ENCODE measurements around the gene SLC6A17.

The SLC6A17 gene

DNA sequence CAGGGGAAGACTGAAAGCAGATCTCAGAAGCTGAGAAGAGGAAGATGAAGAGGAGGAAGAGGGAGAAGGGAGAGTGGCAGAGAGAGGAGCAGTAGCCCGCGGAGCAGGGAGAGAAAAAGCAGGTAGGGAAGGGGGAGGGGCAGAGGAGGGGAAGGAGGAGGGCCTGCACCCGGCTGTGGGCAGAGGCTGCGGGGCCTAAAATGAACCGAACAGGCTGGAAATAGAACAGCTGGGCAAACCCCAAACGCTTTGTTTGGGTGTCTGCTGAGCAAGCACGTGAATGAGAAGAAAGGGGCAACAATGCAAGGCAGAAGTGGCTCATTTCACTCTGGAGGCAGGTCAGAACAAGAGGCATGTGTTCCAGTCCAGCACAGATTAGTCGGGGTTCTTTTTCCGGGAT, 93.3 kb downstream of the SLC6A17 start:
- Histone ChIP-seq H3K79me2 (ENCODE audit: low read length) (no peaks in the 10 kb centered on the region), H3K9me2 (replicated peaks; ENCODE audit: insufficient read depth, low read length) (no peaks in the 10 kb centered on the region), H4K20me1 (ENCODE audit: insufficient read depth, low read length) (no peaks in the 10 kb centered on the region), H2AFZ (ENCODE audit: low read length) (peak overlapping the region; percentile 58; the same call in 1 of the 2 replicates), H3K27me3 (replicated peaks; ENCODE audit: insufficient read depth, low read length) (no peaks in the 10 kb centered on the region), H3K4me1 (ENCODE audit: low read length) (peaks cover 14% of the 10 kb centered on the region), H3K9ac (ENCODE audit: low read length) (peak overlapping the region; percentile 30; the same call in 1 of the 2 replicates), H3K4me2 (ENCODE audit: low read depth, low read length) (peak overlapping the region; percentile 73; the same call in 1 of the 2 replicates), H3K4me3 (ENCODE audit: low read length) (peak overlapping the region; percentile 32; the same call in 1 of the 2 replicates), H3K9me3 (replicated peaks; ENCODE audit: insufficient read depth, low read length) (no peaks in the 10 kb centered on the region), H3K27ac (ENCODE audit: low read length) (peak overlapping the region; percentile 70; the same call in 1 of the 2 replicates), H3F3A (ENCODE audit: insufficient read depth, low read length) (no peaks in the 10 kb centered on the region), H3K36me3 (replicated peaks; ENCODE audit: insufficient read depth, low read length) (no peaks in the 10 kb centered on the region)
- no peak for TF ChIP-seq EZH2 (optimal IDR thresholded peaks at IDR 0.05; ENCODE audit: low read depth, low read length)
- peak; percentile 74 for DNase-seq

DNA sequence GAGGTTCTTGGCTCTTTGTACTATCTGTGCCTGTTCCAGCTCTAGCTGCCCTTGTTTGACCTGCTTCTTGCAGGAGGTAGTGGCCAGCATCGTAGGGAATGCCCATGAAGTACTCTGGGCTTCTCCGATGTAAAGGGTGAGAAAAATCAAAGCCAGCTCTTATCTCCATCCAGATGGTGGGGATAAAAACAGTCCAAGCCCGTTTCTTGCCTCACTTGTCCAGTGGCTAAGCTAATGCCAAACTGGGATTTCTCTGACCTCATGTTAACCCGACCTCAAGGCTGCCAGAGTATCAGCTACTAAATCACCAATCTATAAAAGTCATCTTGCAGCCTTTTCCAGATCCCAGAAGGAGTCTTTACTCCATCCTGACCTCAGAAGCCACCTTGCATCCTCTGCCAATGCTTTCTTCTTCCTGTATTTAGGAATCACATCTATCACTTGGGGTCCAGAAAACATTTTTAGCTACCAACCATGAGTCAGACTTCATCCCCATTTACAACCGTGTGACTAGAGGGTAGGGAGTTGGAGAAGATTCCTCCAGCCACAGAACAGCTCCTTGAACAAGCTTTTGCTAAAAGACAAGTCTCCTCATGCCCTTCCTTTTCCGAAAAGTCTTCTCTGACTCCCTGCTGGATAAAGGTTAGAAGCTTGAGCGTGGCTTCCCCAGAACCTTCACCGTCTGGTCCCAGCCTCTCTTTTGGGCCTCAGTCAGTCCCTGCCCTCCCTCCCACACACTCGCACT, 95.8 kb downstream of the SLC6A17 start:
- Histone ChIP-seq H3K9me2 (replicated peaks; ENCODE audit: insufficient read depth, low read length) (no peaks in the 10 kb centered on the region), H3K27me3 (replicated peaks; ENCODE audit: insufficient read depth, low read length) (no peaks in the 10 kb centered on the region), H3K9me3 (replicated peaks; ENCODE audit: insufficient read depth, low read length) (no peaks in the 10 kb centered on the region), H3K79me2 (ENCODE audit: low read length) (no peaks in the 10 kb centered on the region), H4K20me1 (ENCODE audit: insufficient read depth, low read length) (no peaks in the 10 kb centered on the region), H3K27ac (ENCODE audit: low read length) (no peak overlapping the region), H3K4me2 (ENCODE audit: low read depth, low read length) (no peak overlapping the region), H2AFZ (ENCODE audit: low read length) (no peak overlapping the region), H3K4me1 (ENCODE audit: low read length) (peaks cover 14% of the 10 kb centered on the region), H3K9ac (ENCODE audit: low read length) (no peak overlapping the region), H3K36me3 (replicated peaks; ENCODE audit: insufficient read depth, low read length) (no peaks in the 10 kb centered on the region), H3F3A (ENCODE audit: insufficient read depth, low read length) (no peaks in the 10 kb centered on the region), H3K4me3 (ENCODE audit: low read length) (no peak overlapping the region)
- no peak for DNase-seq
- TF ChIP-seq EZH2 (optimal IDR thresholded peaks at IDR 0.05; ENCODE audit: low read depth, low read length) (no peak), EZH2phosphoT487 (IDR thresholded peaks at IDR 0.05; ENCODE audit: low read length) (no peak)
- TF ChIP-seq, protein P1, sequence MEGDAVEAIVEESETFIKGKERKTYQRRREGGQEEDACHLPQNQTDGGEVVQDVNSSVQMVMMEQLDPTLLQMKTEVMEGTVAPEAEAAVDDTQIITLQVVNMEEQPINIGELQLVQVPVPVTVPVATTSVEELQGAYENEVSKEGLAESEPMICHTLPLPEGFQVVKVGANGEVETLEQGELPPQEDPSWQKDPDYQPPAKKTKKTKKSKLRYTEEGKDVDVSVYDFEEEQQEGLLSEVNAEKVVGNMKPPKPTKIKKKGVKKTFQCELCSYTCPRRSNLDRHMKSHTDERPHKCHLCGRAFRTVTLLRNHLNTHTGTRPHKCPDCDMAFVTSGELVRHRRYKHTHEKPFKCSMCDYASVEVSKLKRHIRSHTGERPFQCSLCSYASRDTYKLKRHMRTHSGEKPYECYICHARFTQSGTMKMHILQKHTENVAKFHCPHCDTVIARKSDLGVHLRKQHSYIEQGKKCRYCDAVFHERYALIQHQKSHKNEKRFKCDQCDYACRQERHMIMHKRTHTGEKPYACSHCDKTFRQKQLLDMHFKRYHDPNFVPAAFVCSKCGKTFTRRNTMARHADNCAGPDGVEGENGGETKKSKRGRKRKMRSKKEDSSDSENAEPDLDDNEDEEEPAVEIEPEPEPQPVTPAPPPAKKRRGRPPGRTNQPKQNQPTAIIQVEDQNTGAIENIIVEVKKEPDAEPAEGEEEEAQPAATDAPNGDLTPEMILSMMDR (IDR thresholded peaks at IDR 0.05; ENCODE audit: low read length): no peak

DNA sequence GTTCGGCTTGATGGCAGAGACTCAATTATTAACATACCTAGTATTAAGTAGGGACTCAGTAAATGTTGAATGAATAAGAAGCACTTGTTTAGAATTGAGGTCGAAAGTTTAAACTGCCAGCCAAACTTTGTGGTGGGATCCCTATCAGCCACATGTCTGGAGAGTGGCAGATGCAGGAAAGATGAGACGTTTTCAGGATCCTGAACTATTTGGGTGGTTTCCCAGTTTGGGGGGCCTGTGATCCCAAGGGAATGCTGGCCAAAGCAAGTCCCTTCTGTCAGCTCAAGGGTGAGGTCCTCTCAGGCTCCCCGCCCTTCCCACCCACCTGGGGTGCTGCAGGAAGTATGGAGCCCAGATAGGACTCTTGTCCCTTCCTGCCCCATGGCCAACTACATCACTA, 98.5 kb downstream of the SLC6A17 start:
- no peaks in the 10 kb centered on the region for H3F3A ChIP-seq (ENCODE audit: insufficient read depth, low read length)
- H3K79me2 ChIP-seq (ENCODE audit: low read length): no peaks in the 10 kb centered on the region
- no peaks in the 10 kb centered on the region for H3K9me3 ChIP-seq (replicated peaks; ENCODE audit: insufficient read depth, low read length)
- no peak overlapping the region for H3K27ac ChIP-seq (ENCODE audit: low read length)
- no peak for DNase-seq
- H3K4me3 ChIP-seq (ENCODE audit: low read length): no peak overlapping the region
- H2AFZ ChIP-seq (ENCODE audit: low read length): no peak overlapping the region
- no peaks in the 10 kb centered on the region for H3K36me3 ChIP-seq (replicated peaks; ENCODE audit: insufficient read depth, low read length)
- 0 out of 2 replicates have a peak, but pooled peaks cover 6% of the 10 kb centered on the region for H3K4me1 ChIP-seq (ENCODE audit: low read length)
- H3K4me2 ChIP-seq (ENCODE audit: low read depth, low read length): no peak overlapping the region
- TF ChIP-seq EZH2phosphoT487 (IDR thresholded peaks at IDR 0.05; ENCODE audit: low read length) (no peak), EZH2 (optimal IDR thresholded peaks at IDR 0.05; ENCODE audit: low read depth, low read length) (no peak)
- TF ChIP-seq, protein P1 (IDR thresholded peaks at IDR 0.05; ENCODE audit: low read length): no peak
- H3K9ac ChIP-seq (ENCODE audit: low read length): no peak overlapping the region
- no peaks in the 10 kb centered on the region for H3K9me2 ChIP-seq (replicated peaks; ENCODE audit: insufficient read depth, low read length)
- no peaks in the 10 kb centered on the region for H3K27me3 ChIP-seq (replicated peaks; ENCODE audit: insufficient read depth, low read length)
- no peaks in the 10 kb centered on the region for H4K20me1 ChIP-seq (ENCODE audit: insufficient read depth, low read length)

DNA sequence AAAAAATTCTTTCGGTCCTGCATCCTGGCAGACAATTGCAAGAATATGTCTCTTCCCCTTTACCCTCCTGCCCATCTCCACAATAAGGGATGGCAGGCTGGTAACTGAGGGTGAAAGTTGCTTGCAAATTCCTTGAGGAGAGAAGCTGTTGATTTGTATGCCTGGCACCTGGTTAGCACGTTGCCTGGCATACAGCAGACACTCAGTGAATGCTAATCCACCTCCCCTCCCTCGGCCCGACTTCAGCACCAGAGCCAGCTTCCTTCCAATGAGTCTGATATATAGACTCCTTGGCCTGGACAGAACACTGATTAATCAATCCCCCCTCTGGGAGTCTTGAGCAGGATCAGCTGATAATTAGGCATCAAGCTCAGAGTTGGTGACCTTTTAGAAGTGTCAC, 99.0 kb downstream of the SLC6A17 start:
- no peaks in the 10 kb centered on the region for H3K9me2 ChIP-seq (replicated peaks; ENCODE audit: insufficient read depth, low read length)
- no peaks in the 10 kb centered on the region for H3K79me2 ChIP-seq (ENCODE audit: low read length)
- H3F3A ChIP-seq (ENCODE audit: insufficient read depth, low read length): no peaks in the 10 kb centered on the region
- H3K27ac ChIP-seq (ENCODE audit: low read length): no peak overlapping the region
- no peak overlapping the region for H3K4me2 ChIP-seq (ENCODE audit: low read depth, low read length)
- 0 out of 2 replicates have a peak, but pooled peaks cover 2% of the 10 kb centered on the region for H3K4me1 ChIP-seq (ENCODE audit: low read length)
- H3K27me3 ChIP-seq (replicated peaks; ENCODE audit: insufficient read depth, low read length): no peaks in the 10 kb centered on the region
- TF ChIP-seq EZH2 (optimal IDR thresholded peaks at IDR 0.05; ENCODE audit: low read depth, low read length) (no peak), EZH2phosphoT487 (IDR thresholded peaks at IDR 0.05; ENCODE audit: low read length) (no peak)
- TF ChIP-seq, protein P1 (IDR thresholded peaks at IDR 0.05; ENCODE audit: low read length): no peak
- H3K9ac ChIP-seq (ENCODE audit: low read length): no peak overlapping the region
- no peaks in the 10 kb centered on the region for H4K20me1 ChIP-seq (ENCODE audit: insufficient read depth, low read length)
- DNase-seq: no peak
- no peak overlapping the region for H2AFZ ChIP-seq (ENCODE audit: low read length)
- H3K36me3 ChIP-seq (replicated peaks; ENCODE audit: insufficient read depth, low read length): no peaks in the 10 kb centered on the region
- H3K4me3 ChIP-seq (ENCODE audit: low read length): no peak overlapping the region
- no peaks in the 10 kb centered on the region for H3K9me3 ChIP-seq (replicated peaks; ENCODE audit: insufficient read depth, low read length)

Measured in MM.1S (cell line).